WTC11 (cell line): ENCODE results near the gene DDO. TPM values are rescaled to one million over a fixed set of nuclear protein-coding genes. Genes with fewer than 3 reads are reported as not detected.
A peak's percentile ranks its signal among the peaks of the same experiment; 100 is the strongest.

Experiments
- ATAC-seq: fragments of 200-7000 bp; cut with Tn5 transposase; 2 replicates; pipeline ENCODE4 v1.10.0; 2021; ENCODE audit warnings: mild to moderate bottlenecking, moderate library complexity
- CTCF ChIA-PET: fragments of 300-600 bp; sonication (Branson Sonifier 250); formaldehyde crosslinking; loops from one replicate; lab custom pipeline; 2021; ENCODE audit warnings: antibody characterized with exemption; lab: Charles Lee
- POLR2A ChIA-PET: fragments of 350-600 bp; sonication (Branson Sonifier 250); formaldehyde crosslinking; loops from one replicate; lab custom pipeline; 2021; ENCODE audit warnings: antibody characterized with exemption; lab: Charles Lee
- DNase-seq: peaks from one replicate; pipeline ENCODE4 v3.0.0; 2021; ENCODE audit warnings: low spot score
- H3K27ac Mint-ChIP-seq: 2 replicates; pipeline ENCODE4 v1.8.0; 2021; ENCODE audit warnings: mixed read lengths
- H3K27me3 Mint-ChIP-seq: 2 replicates; pipeline ENCODE4 v1.8.0; 2021; ENCODE audit warnings: low read depth, mild to moderate bottlenecking, moderate library complexity, mixed read lengths
- H3K36me3 Mint-ChIP-seq: 2 replicates; pipeline ENCODE4 v1.8.0; 2021; ENCODE audit warnings: mixed read lengths
- H3K4me1 Mint-ChIP-seq: 2 replicates; pipeline ENCODE4 v1.8.0; 2022; ENCODE audit warnings: mixed read lengths
- H3K4me3 Mint-ChIP-seq: 2 replicates; pipeline ENCODE4 v1.8.0; 2021; ENCODE audit warnings: mild to moderate bottlenecking, moderate library complexity, mixed read lengths
- H3K9me3 Mint-ChIP-seq: 2 replicates; pipeline ENCODE4 v1.8.0; 2021; ENCODE audit warnings: mixed read lengths
- ELF4 ChIP-seq: sonication (generic); formaldehyde crosslinking; IDR thresholded peaks from 2 replicates; pipeline ENCODE4 v1.8.1; 2022; ENCODE audit warnings: low read depth, mild to moderate bottlenecking, moderate library complexity, missing genetic modification reagents
- HMGA2 ChIP-seq: fragments of 250-450 bp; sonication (Bioruptor Pico); IDR thresholded peaks from 2 replicates; pipeline ENCODE4 v1.4.0; 2021; ENCODE audit warnings: mild to moderate bottlenecking, moderate library complexity
- IRF1 ChIP-seq: sonication (generic); formaldehyde crosslinking; IDR thresholded peaks from 2 replicates; pipeline ENCODE4 v1.8.0; 2023; ENCODE audit warnings: missing genetic modification reagents
- JUN ChIP-seq: sonication (generic); formaldehyde crosslinking; IDR thresholded peaks from 2 replicates; pipeline ENCODE4 v1.8.0; 2023; ENCODE audit warnings: mild to moderate bottlenecking, missing genetic modification reagents
- MXD4 ChIP-seq: fragments of 250-450 bp; sonication (Bioruptor Pico); IDR thresholded peaks from 2 replicates; pipeline ENCODE4 v1.8.0; 2021; ENCODE audit warnings: mild to moderate bottlenecking, moderate library complexity, borderline replicate concordance
- NR2C2 ChIP-seq: sonication (generic); formaldehyde crosslinking; IDR thresholded peaks from 2 replicates; pipeline ENCODE4 v1.8.0; 2022; ENCODE audit warnings: mild to moderate bottlenecking, missing genetic modification reagents
- ZMAT4 ChIP-seq: fragments of 250-450 bp; sonication (Bioruptor Pico); IDR thresholded peaks from 2 replicates; pipeline ENCODE4 v1.9.0; 2021; ENCODE audit warnings: mild to moderate bottlenecking
- ZNF396 ChIP-seq: fragments of 250-450 bp; sonication (Bioruptor Pico); IDR thresholded peaks from 2 replicates; pipeline ENCODE4 v1.8.0; 2021; ENCODE audit warnings: mild to moderate bottlenecking, moderate library complexity, borderline replicate concordance
- ZSCAN18 ChIP-seq: fragments of 250-450 bp; sonication (Bioruptor Pico); IDR thresholded peaks from 2 replicates; pipeline ENCODE4 v2.1.2; 2022; ENCODE audit warnings: mild to moderate bottlenecking, moderate library complexity
- total RNA-seq: library from RNA; stranded (reverse); gene quantifications from 3 replicates; pipeline ENCODE4 v1.2.3, GENCODE V29; 2021
- TF ChIP-seq, protein P1 (sequence below): fragments of 250-450 bp; sonication (Bioruptor Pico); IDR thresholded peaks from 2 replicates; pipeline ENCODE4 v1.9.0; 2021; ENCODE audit warnings: mild to moderate bottlenecking, borderline replicate concordance
- TF ChIP-seq, protein P2 (sequence below): fragments of 250-450 bp; sonication (Bioruptor Pico); IDR thresholded peaks from 2 replicates; pipeline ENCODE4 v1.8.0; 2021; ENCODE audit warnings: mild to moderate bottlenecking
- TF ChIP-seq, protein P3 (sequence below): sonication (generic); formaldehyde crosslinking; IDR thresholded peaks from 2 replicates; pipeline ENCODE4 v1.8.1; 2022; ENCODE audit warnings: missing genetic modification reagents, borderline replicate concordance

Gene DDO
- total RNA-seq, 1 experiment from 2014 or later = not detected

DNA sequence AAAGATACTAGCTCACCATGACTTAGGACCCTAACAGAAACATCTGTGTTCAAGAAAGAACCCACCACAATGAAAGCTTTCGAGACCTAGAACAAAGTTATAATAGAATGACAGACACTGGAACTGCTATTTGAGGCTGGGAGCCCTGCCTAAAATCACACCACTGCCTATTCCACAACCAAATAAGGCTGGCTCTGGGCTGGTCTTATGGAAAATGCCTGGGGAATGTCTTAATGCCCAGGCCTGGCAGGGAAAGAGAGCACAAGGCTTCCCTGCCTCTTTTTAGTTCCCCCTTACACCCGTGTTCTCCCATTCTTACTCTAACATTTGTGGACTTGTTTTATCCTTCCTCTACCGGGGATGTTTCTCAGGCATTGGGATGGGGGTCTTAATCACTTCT is 51.6 kb downstream of the DDO start (continued):
- TF ChIP-seq, protein P1, sequence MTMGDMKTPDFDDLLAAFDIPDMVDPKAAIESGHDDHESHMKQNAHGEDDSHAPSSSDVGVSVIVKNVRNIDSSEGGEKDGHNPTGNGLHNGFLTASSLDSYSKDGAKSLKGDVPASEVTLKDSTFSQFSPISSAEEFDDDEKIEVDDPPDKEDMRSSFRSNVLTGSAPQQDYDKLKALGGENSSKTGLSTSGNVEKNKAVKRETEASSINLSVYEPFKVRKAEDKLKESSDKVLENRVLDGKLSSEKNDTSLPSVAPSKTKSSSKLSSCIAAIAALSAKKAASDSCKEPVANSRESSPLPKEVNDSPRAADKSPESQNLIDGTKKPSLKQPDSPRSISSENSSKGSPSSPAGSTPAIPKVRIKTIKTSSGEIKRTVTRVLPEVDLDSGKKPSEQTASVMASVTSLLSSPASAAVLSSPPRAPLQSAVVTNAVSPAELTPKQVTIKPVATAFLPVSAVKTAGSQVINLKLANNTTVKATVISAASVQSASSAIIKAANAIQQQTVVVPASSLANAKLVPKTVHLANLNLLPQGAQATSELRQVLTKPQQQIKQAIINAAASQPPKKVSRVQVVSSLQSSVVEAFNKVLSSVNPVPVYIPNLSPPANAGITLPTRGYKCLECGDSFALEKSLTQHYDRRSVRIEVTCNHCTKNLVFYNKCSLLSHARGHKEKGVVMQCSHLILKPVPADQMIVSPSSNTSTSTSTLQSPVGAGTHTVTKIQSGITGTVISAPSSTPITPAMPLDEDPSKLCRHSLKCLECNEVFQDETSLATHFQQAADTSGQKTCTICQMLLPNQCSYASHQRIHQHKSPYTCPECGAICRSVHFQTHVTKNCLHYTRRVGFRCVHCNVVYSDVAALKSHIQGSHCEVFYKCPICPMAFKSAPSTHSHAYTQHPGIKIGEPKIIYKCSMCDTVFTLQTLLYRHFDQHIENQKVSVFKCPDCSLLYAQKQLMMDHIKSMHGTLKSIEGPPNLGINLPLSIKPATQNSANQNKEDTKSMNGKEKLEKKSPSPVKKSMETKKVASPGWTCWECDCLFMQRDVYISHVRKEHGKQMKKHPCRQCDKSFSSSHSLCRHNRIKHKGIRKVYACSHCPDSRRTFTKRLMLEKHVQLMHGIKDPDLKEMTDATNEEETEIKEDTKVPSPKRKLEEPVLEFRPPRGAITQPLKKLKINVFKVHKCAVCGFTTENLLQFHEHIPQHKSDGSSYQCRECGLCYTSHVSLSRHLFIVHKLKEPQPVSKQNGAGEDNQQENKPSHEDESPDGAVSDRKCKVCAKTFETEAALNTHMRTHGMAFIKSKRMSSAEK (CRISPR knock-in tag) = no peak
- no peak for TF ChIP-seq NR2C2 (CRISPR knock-in tag)
- no peak for TF ChIP-seq MXD4
- TF ChIP-seq, all 79 proteins: peak for 0

DNA sequence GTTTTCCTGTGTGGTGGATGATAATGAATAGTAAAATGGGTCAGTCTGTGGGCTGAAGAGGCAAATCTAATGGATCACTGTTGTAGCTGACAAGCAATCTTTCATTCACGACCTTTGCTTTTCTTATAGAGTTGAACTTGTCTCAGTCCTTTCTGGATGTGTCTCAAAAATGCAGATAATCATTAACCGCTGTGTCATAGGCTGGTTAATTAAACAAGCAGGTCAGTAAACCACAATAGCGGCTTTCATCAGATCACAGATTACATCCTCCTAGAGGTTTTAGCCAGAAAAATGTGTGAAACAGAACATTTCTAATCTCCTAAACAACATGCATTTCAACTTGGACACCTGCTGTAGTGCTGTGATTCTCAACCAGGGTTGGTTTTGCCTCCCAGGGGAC is 54.7 kb downstream of the DDO start:
- H3K4me1 Mint-ChIP-seq = peaks cover 36% of the 10 kb centered on the region
- no peak for DNase-seq
- CTCF ChIA-PET = interaction anchor here (1.3 kb wide), 1 partner anchor 8 kb away, joined by 3 read pairs; no protein-coding TSS in a partner anchor
- POLR2A ChIA-PET = no interaction called here
- H3K4me3 Mint-ChIP-seq = no peak overlapping the region
- no peak overlapping the region for H3K27ac Mint-ChIP-seq
- peaks cover 34% of the 10 kb centered on the region for H3K27me3 Mint-ChIP-seq
- H3K9me3 Mint-ChIP-seq = peaks cover 7% of the 10 kb centered on the region
- TF ChIP-seq ELF4 (CRISPR knock-in tag) (no peak), ZNF396 (CRISPR knock-in tag) (no peak), ZMAT4 (no peak)
- TF ChIP-seq, all 79 proteins: peak for 0
- ATAC-seq = no peak
- H3K36me3 Mint-ChIP-seq = no peaks in the 10 kb centered on the region

- H3K4me3 Mint-ChIP-seq = peak overlapping the region; percentile 57
- peaks cover 7% of the 10 kb centered on the region for H3K9me3 Mint-ChIP-seq
- no peak for DNase-seq
- no peaks in the 10 kb centered on the region for H3K36me3 Mint-ChIP-seq
- no peak for ATAC-seq
- CTCF ChIA-PET = interaction anchor here (1.3 kb wide), 1 partner anchor 9 kb away, joined by 3 read pairs; no protein-coding TSS in a partner anchor
- POLR2A ChIA-PET = no interaction called here
- H3K27me3 Mint-ChIP-seq = peaks cover 37% of the 10 kb centered on the region
- no peak overlapping the region for H3K27ac Mint-ChIP-seq
- H3K4me1 Mint-ChIP-seq = peaks cover 40% of the 10 kb centered on the region
- TF ChIP-seq, protein P2, sequence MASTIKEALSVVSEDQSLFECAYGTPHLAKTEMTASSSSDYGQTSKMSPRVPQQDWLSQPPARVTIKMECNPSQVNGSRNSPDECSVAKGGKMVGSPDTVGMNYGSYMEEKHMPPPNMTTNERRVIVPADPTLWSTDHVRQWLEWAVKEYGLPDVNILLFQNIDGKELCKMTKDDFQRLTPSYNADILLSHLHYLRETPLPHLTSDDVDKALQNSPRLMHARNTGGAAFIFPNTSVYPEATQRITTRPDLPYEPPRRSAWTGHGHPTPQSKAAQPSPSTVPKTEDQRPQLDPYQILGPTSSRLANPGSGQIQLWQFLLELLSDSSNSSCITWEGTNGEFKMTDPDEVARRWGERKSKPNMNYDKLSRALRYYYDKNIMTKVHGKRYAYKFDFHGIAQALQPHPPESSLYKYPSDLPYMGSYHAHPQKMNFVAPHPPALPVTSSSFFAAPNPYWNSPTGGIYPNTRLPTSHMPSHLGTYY (CRISPR knock-in tag) = no peak
- TF ChIP-seq ZSCAN18 (CRISPR knock-in tag) (no peak), IRF1 (no peak), HMGA2 (CRISPR knock-in tag) (no peak), JUN (no peak)
- TF ChIP-seq, protein P3, sequence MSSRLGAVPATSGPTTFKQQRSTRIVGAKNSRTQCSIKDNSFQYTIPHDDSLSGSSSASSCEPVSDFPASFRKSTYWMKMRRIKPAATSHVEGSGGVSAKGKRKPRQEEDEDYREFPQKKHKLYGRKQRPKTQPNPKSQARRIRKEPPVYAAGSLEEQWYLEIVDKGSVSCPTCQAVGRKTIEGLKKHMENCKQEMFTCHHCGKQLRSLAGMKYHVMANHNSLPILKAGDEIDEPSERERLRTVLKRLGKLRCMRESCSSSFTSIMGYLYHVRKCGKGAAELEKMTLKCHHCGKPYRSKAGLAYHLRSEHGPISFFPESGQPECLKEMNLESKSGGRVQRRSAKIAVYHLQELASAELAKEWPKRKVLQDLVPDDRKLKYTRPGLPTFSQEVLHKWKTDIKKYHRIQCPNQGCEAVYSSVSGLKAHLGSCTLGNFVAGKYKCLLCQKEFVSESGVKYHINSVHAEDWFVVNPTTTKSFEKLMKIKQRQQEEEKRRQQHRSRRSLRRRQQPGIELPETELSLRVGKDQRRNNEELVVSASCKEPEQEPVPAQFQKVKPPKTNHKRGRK (CRISPR knock-in tag) = no peak
Observed at GRCh38 chr6:110359556-110359955, 55.8 kb downstream of the DDO start.
